SK-N-SH (cell line): ENCODE measurements around the gene SYT1.

Source experiments
- EP300 ChIP-seq, 2 experiments: IDR thresholded peaks; 2 replicates each; pipeline versions ENCODE4 v1.4.0 to v1.6.1; 2012; ENCODE audit warnings: borderline replicate concordance in 1 of 2, low read depth in 1 of 2, low read length in 1 of 2
- FOSL2 ChIP-seq: IDR thresholded peaks from 2 replicates; pipeline ENCODE4 v1.4.0; 2012; ENCODE audit warnings: low read depth, mild to moderate bottlenecking, moderate library complexity, borderline replicate concordance
- FOXJ3 ChIP-seq: sonication (generic); formaldehyde crosslinking; IDR thresholded peaks from 2 replicates; pipeline ENCODE4 v1.5.1; 2020; ENCODE audit warnings: mild to moderate bottlenecking, missing genetic modification reagents
- FOXM1 ChIP-seq: IDR thresholded peaks from 2 replicates; pipeline ENCODE4 v1.4.0; 2012; ENCODE audit warnings: low read depth, mild to moderate bottlenecking
- RAD21 ChIP-seq: IDR thresholded peaks from 2 replicates; pipeline ENCODE4 v1.6.1; 2012; ENCODE audit warnings: mild to moderate bottlenecking, low read length
- REST ChIP-seq: IDR thresholded peaks from 2 replicates; pipeline ENCODE4 v1.6.1; 2012; ENCODE audit warnings: mild to moderate bottlenecking, low read depth, low read length, moderate library complexity
- SMC3 ChIP-seq: IDR thresholded peaks from 2 replicates; pipeline ENCODE4 v1.6.1; 2012; ENCODE audit warnings: low read depth, low read length, improper control_type of control experiment
- YY1 ChIP-seq: IDR thresholded peaks from 2 replicates; pipeline ENCODE4 v1.4.0; 2012; ENCODE audit warnings: low read depth, mild to moderate bottlenecking
- TF ChIP-seq, protein P1 (sequence below): fragments of 200-600 bp; sonication (generic); IDR thresholded peaks from 2 replicates; pipeline ENCODE4 v1.6.1; 2017; ENCODE audit warnings: antibody characterized with exemption, mild to moderate bottlenecking, moderate library complexity
- TF ChIP-seq, protein P2 (sequence below): fragments of 150-350 bp; IDR thresholded peaks from 2 replicates; pipeline ENCODE4 v1.6.1; 2017; ENCODE audit warnings: antibody characterized with exemption, low read length, low read depth, borderline replicate concordance

- no peak for TF ChIP-seq FOXJ3
- TF ChIP-seq REST = no peak
- no peak for TF ChIP-seq FOSL2
- TF ChIP-seq, protein P1, sequence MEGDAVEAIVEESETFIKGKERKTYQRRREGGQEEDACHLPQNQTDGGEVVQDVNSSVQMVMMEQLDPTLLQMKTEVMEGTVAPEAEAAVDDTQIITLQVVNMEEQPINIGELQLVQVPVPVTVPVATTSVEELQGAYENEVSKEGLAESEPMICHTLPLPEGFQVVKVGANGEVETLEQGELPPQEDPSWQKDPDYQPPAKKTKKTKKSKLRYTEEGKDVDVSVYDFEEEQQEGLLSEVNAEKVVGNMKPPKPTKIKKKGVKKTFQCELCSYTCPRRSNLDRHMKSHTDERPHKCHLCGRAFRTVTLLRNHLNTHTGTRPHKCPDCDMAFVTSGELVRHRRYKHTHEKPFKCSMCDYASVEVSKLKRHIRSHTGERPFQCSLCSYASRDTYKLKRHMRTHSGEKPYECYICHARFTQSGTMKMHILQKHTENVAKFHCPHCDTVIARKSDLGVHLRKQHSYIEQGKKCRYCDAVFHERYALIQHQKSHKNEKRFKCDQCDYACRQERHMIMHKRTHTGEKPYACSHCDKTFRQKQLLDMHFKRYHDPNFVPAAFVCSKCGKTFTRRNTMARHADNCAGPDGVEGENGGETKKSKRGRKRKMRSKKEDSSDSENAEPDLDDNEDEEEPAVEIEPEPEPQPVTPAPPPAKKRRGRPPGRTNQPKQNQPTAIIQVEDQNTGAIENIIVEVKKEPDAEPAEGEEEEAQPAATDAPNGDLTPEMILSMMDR = no peak
- no peak for TF ChIP-seq RAD21
- TF ChIP-seq EP300 (IDR thresholded peaks at IDR 0.05; ENCODE audit: borderline replicate concordance in 1 of 2, low read depth in 1 of 2, low read length in 1 of 2) = no peak
- no peak for TF ChIP-seq SMC3
- TF ChIP-seq, protein P2, sequence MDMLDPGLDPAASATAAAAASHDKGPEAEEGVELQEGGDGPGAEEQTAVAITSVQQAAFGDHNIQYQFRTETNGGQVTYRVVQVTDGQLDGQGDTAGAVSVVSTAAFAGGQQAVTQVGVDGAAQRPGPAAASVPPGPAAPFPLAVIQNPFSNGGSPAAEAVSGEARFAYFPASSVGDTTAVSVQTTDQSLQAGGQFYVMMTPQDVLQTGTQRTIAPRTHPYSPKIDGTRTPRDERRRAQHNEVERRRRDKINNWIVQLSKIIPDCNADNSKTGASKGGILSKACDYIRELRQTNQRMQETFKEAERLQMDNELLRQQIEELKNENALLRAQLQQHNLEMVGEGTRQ = no peak
- no peak for TF ChIP-seq YY1
- no peak for TF ChIP-seq FOXM1
Measured at GRCh38 chr12:78824918-78825317, 39.7 kb upstream of the SYT1 start.
